ENCODE results near the gene TNFRSF12A. TPM values are rescaled to one million over a fixed set of nuclear protein-coding genes. Genes with fewer than 3 reads are reported as not detected.
A peak's percentile ranks its signal among the peaks of the same experiment; 100 is the strongest.

Gene TNFRSF12A
- total and polyA plus RNA-seq, 5 donors from 2014 or later: 0.69 to 1.2 (median 0.86) TPM; not detected in 1

DNA sequence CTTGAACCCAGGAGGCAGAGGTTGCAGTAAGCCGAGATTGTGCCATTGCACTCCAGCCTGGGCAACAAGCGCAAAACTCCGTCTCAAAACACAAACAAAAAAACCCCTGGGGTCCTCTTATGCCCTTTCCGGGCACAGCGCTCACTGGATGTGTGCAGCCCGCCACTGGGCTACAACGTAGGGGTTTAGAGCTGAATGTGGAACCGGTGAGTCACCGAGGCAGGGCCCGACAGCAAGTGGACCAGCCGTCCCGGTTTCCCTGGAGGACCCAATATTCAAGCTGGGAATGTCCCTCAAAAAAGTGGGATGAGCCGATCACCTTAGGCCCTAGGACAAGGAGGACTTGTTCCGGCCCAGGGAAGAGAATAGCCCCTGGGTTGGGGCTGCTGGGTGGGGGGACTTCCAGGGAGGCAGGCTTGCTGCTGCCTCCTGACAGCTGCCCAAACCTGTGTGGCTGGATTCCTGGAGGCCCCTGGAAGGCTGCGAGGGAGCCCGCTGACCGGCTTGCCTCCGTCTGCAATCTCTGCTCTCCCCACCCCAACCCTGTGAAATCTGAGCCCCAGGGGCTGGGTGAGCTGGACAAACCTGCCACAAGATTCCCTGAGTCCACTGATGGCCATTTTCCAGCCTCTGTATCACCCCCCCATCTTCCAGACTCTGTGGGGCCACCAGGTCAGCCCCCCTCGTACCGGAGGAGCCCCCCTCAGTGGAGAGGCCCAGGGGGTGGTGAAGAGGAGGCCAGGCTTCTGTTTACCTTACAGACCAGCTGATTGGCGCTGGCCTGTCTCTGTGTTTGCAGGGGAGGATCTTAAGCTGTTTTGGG, 10.4 kb upstream of the TNFRSF12A start:
- H3K4me1 Mint-ChIP-seq: peaks cover 0 to 29% (median 15%) of the 10 kb centered on the region in 4 donors
- peaks cover 31% of the 10 kb centered on the region for H3K27me3 Mint-ChIP-seq
- H3K9me3 Mint-ChIP-seq: no peaks in the 10 kb centered on the region
- Histone ChIP-seq H3K27ac (ENCODE audit: insufficient read depth, low read length, poor library complexity, severe bottlenecking) (no peak overlapping the region), H3K9me3 (ENCODE audit: control insufficient read depth in 2 of 2, low read length in 2 of 2) (no peaks in the 10 kb centered on the region), H3K4me3 (ENCODE audit: low read depth, low read length) (no peak overlapping the region), H3K4me1 (ENCODE audit: control insufficient read depth, insufficient read depth, low read length, poor library complexity, severe bottlenecking) (peaks cover 28% of the 10 kb centered on the region), H3K36me3 (ENCODE audit: control insufficient read depth, insufficient read depth, low read length) (no peaks in the 10 kb centered on the region), H3K27me3 (ENCODE audit: control insufficient read depth, insufficient read depth, low read length) (no peaks in the 10 kb centered on the region)
- peak overlapping the region in 2 of 4 donors; percentile 8 to 38 for H3K4me3 Mint-ChIP-seq
- no peak overlapping the region for H3K27ac Mint-ChIP-seq
- no peak for ATAC-seq (ENCODE audit: low read depth in 2 of 2)
- DNase-seq: no peak
- H3K36me3 Mint-ChIP-seq: no peaks in the 10 kb centered on the region

DNA sequence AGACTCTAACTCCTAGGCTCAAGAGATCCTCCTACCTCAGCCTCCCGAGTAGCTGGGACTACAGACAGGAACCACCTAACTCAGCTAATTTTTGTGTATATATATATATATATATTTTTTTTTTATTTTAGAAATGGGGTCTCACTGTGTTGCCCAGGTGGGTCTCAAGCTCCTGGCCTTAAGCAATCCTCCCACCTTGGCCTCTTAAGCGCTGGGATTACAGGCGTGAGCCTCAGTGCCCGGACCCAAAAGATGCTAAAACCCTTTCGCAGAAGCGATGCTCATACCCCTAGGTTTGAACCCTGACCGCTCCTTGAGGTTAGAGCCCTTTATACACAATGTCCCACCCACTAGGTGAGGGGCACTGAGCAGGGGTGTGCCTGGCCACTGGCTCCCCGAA, 9.7 kb upstream of the TNFRSF12A start:
- no peaks in the 10 kb centered on the region for H3K9me3 ChIP-seq (ENCODE audit: control insufficient read depth in 2 of 2, low read length in 2 of 2)
- no peak overlapping the region for H3K4me3 ChIP-seq (ENCODE audit: low read depth, low read length)
- Mint-ChIP-seq H3K27me3 (peaks cover 34% of the 10 kb centered on the region), H3K4me3 (peak overlapping the region in 1 of 4 donors; percentile 8), H3K36me3 (no peaks in the 10 kb centered on the region), H3K9me3 (no peaks in the 10 kb centered on the region), H3K27ac (no peak overlapping the region), H3K4me1 (peaks cover 0 to 26% (median 14%) of the 10 kb centered on the region in 4 donors)
- ATAC-seq (ENCODE audit: low read depth in 2 of 2) (no peak), DNase-seq (no peak)
- H3K4me1 ChIP-seq (ENCODE audit: control insufficient read depth, insufficient read depth, low read length, poor library complexity, severe bottlenecking): peaks cover 24% of the 10 kb centered on the region
- no peaks in the 10 kb centered on the region for H3K27me3 ChIP-seq (ENCODE audit: control insufficient read depth, insufficient read depth, low read length)
- no peaks in the 10 kb centered on the region for H3K36me3 ChIP-seq (ENCODE audit: control insufficient read depth, insufficient read depth, low read length)
- H3K27ac ChIP-seq (ENCODE audit: insufficient read depth, low read length, poor library complexity, severe bottlenecking): no peak overlapping the region

GRCh38 chr16:3012246-3012645, 7.9 kb upstream of the TNFRSF12A start:
- no peak for DNase-seq

GRCh38 chr16:3012828-3013420, 7.2 kb upstream of the TNFRSF12A start, which contains the start of gene CLDN9:
Gene CLDN9, plus strand, starts transcription at chr16:3012923. Its CDS starts 440 bp downstream, at chr16:3013363.
- Mint-ChIP-seq H3K4me3 (peak within 1 kb of the TSS in 1 of 4 donors; percentile 32), H3K36me3 (no peaks in the 10 kb centered on the region), H3K4me1 (peaks cover 0 to 13% (median 5%) of the 10 kb centered on the region in 4 donors), H3K27me3 (peaks cover 31% of the 10 kb centered on the region), H3K27ac (no peak within 1 kb of the TSS), H3K9me3 (no peaks in the 10 kb centered on the region)
- H3K4me3 ChIP-seq (ENCODE audit: low read depth, low read length): no peak within 1 kb of the TSS
- ATAC-seq (ENCODE audit: low read depth in 2 of 2) (no peak), DNase-seq (no peak)
- no peak within 1 kb of the TSS for H3K27ac ChIP-seq (ENCODE audit: insufficient read depth, low read length, poor library complexity, severe bottlenecking)
- no peaks in the 10 kb centered on the region for H3K9me3 ChIP-seq (ENCODE audit: control insufficient read depth in 2 of 2, low read length in 2 of 2)
- no peaks in the 10 kb centered on the region for H3K36me3 ChIP-seq (ENCODE audit: control insufficient read depth, insufficient read depth, low read length)
- H3K4me1 ChIP-seq (ENCODE audit: control insufficient read depth, insufficient read depth, low read length, poor library complexity, severe bottlenecking): peaks cover 12% of the 10 kb centered on the region
- H3K27me3 ChIP-seq (ENCODE audit: control insufficient read depth, insufficient read depth, low read length): no peaks in the 10 kb centered on the region

More at GRCh38 chr16:3012246-3012645, 7.9 kb upstream of the TNFRSF12A start:
- Histone ChIP-seq H3K4me1 (ENCODE audit: control insufficient read depth, insufficient read depth, low read length, poor library complexity, severe bottlenecking) (peaks cover 18% of the 10 kb centered on the region), H3K27me3 (ENCODE audit: control insufficient read depth, insufficient read depth, low read length) (no peaks in the 10 kb centered on the region), H3K9me3 (ENCODE audit: control insufficient read depth in 2 of 2, low read length in 2 of 2) (no peaks in the 10 kb centered on the region), H3K36me3 (ENCODE audit: control insufficient read depth, insufficient read depth, low read length) (no peaks in the 10 kb centered on the region), H3K4me3 (ENCODE audit: low read depth, low read length) (no peak overlapping the region), H3K27ac (ENCODE audit: insufficient read depth, low read length, poor library complexity, severe bottlenecking) (no peak overlapping the region)
- Mint-ChIP-seq H3K9me3 (no peaks in the 10 kb centered on the region), H3K4me3 (peak overlapping the region in 1 of 4 donors; percentile 32), H3K4me1 (peaks cover 0 to 19% (median 8%) of the 10 kb centered on the region in 4 donors), H3K27me3 (peaks cover 34% of the 10 kb centered on the region), H3K27ac (no peak overlapping the region), H3K36me3 (no peaks in the 10 kb centered on the region)
- no peak for ATAC-seq (ENCODE audit: low read depth in 2 of 2)

DNA sequence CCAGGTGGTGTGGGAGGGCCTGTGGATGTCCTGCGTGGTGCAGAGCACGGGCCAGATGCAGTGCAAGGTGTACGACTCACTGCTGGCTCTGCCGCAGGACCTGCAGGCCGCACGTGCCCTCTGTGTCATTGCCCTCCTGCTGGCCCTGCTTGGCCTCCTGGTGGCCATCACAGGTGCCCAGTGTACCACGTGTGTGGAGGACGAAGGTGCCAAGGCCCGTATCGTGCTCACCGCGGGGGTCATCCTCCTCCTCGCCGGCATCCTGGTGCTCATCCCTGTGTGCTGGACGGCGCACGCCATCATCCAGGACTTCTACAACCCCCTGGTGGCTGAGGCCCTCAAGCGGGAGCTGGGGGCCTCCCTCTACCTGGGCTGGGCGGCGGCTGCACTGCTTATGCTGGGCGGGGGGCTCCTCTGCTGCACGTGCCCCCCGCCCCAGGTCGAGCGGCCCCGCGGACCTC, 6.6 kb upstream of the TNFRSF12A start:
- no peaks in the 10 kb centered on the region for H3K27me3 ChIP-seq (ENCODE audit: control insufficient read depth, insufficient read depth, low read length)
- Mint-ChIP-seq H3K27me3 (peaks cover 26% of the 10 kb centered on the region), H3K27ac (no peak overlapping the region), H3K9me3 (no peaks in the 10 kb centered on the region), H3K36me3 (no peaks in the 10 kb centered on the region), H3K4me1 (peaks cover 0 to 13% (median 2%) of the 10 kb centered on the region in 4 donors), H3K4me3 (no peak overlapping the region)
- no peak overlapping the region for H3K27ac ChIP-seq (ENCODE audit: insufficient read depth, low read length, poor library complexity, severe bottlenecking)
- DNase-seq (no peak), ATAC-seq (ENCODE audit: low read depth in 2 of 2) (no peak)
- H3K36me3 ChIP-seq (ENCODE audit: control insufficient read depth, insufficient read depth, low read length): no peaks in the 10 kb centered on the region
- H3K4me1 ChIP-seq (ENCODE audit: control insufficient read depth, insufficient read depth, low read length, poor library complexity, severe bottlenecking): peaks cover 10% of the 10 kb centered on the region
- no peak overlapping the region for H3K4me3 ChIP-seq (ENCODE audit: low read depth, low read length)
- no peaks in the 10 kb centered on the region for H3K9me3 ChIP-seq (ENCODE audit: control insufficient read depth in 2 of 2, low read length in 2 of 2)

DNA sequence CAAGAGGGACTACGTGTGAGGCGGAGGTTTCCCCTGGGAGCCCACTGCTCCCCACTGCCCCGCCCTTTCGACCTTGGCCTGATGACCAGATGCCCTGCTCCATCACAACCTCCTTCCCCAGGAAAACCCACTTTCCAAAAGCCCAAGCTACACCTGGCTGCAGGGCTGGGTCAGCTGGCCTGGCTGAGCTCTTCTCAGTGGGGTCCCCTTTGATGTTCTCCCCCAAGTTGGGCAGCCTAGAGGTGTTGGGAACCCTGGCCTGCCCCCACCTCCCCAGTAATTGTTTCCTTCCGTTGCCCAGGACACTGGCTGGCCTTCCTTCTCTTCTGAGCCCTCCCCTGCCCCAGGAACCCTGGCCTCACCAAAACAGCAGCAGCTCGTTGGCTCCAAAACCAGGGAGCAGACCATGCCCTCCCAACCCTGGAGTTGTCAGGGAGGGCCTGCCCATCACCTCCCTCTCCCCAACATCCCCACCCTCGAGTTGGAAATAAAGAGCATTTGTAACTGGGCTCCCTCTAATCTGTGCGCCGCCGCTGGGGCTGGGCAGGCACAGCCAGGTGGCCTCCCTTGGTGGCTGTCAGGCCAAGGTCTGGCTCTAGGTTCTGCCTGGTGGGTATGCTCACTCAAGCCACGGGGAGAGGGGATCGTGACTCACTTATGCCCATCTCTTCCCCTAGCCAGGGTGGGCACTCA, 6.0 kb upstream of the TNFRSF12A start:
- Histone ChIP-seq H3K4me3 (ENCODE audit: low read depth, low read length) (no peak overlapping the region), H3K9me3 (ENCODE audit: control insufficient read depth in 2 of 2, low read length in 2 of 2) (no peaks in the 10 kb centered on the region), H3K27ac (ENCODE audit: insufficient read depth, low read length, poor library complexity, severe bottlenecking) (no peak overlapping the region), H3K36me3 (ENCODE audit: control insufficient read depth, insufficient read depth, low read length) (no peaks in the 10 kb centered on the region), H3K4me1 (ENCODE audit: control insufficient read depth, insufficient read depth, low read length, poor library complexity, severe bottlenecking) (peaks cover 5% of the 10 kb centered on the region), H3K27me3 (ENCODE audit: control insufficient read depth, insufficient read depth, low read length) (no peaks in the 10 kb centered on the region)
- no peak for ATAC-seq (ENCODE audit: low read depth in 2 of 2)
- Mint-ChIP-seq H3K36me3 (no peaks in the 10 kb centered on the region), H3K27me3 (peaks cover 26% of the 10 kb centered on the region), H3K27ac (no peak overlapping the region), H3K4me1 (peaks cover 0 to 11% (median under 1%) of the 10 kb centered on the region in 4 donors), H3K9me3 (no peaks in the 10 kb centered on the region), H3K4me3 (peak overlapping the region in 1 of 4 donors; percentile 46)
- DNase-seq: no peak

DNA sequence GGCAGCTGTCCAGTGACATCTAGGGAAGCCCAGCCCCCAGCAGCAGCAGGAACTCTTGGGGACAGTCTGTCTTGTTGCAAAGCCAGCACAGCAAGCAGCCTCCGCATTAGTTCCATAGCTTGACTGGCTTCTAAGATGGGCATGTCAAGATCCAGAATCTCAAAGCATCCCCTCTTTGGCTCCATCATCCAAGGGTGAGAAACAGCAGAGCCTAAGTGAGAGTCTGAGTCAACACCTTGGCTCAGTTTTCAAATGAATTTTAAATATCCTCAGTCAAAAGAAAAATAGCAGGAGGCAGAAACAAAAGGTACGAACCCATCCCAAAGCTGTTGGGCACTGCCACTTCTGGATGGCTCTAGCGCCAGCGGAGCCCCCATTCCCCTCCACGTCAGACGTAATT, 5.2 kb upstream of the TNFRSF12A start:
- peaks cover 26% of the 10 kb centered on the region for H3K27me3 Mint-ChIP-seq
- Histone ChIP-seq H3K36me3 (ENCODE audit: control insufficient read depth, insufficient read depth, low read length) (no peaks in the 10 kb centered on the region), H3K4me1 (ENCODE audit: control insufficient read depth, insufficient read depth, low read length, poor library complexity, severe bottlenecking) (peaks cover 12% of the 10 kb centered on the region), H3K4me3 (ENCODE audit: low read depth, low read length) (no peak overlapping the region), H3K9me3 (ENCODE audit: control insufficient read depth in 2 of 2, low read length in 2 of 2) (no peaks in the 10 kb centered on the region), H3K27me3 (ENCODE audit: control insufficient read depth, insufficient read depth, low read length) (no peaks in the 10 kb centered on the region), H3K27ac (ENCODE audit: insufficient read depth, low read length, poor library complexity, severe bottlenecking) (no peak overlapping the region)
- no peak overlapping the region for H3K27ac Mint-ChIP-seq
- no peak overlapping the region for H3K4me3 Mint-ChIP-seq
- peaks cover 0 to 17% (median 3%) of the 10 kb centered on the region in 4 donors for H3K4me1 Mint-ChIP-seq
- no peaks in the 10 kb centered on the region for H3K36me3 Mint-ChIP-seq
- ATAC-seq (ENCODE audit: low read depth in 2 of 2) (no peak), DNase-seq (no peak)
- no peaks in the 10 kb centered on the region for H3K9me3 Mint-ChIP-seq

Measured in CD4-positive, CD25-positive, alpha-beta regulatory T cell (primary cell).